CD4-positive, alpha-beta T cell treated with Interleukin-15 for 1 hour (primary cell): ENCODE results near the gene ZNF14.
"Not testable (repeated sequence)": the region's sequence is repeated elsewhere in the genome, so short reads cannot be mapped to it uniquely, and the experiment has no call there.

ENCODE experiments used
- DNase-seq: peaks from one replicate; pipeline ENCODE4 v3.0.0-alpha.2; 2020

The ZNF14 gene

DNA sequence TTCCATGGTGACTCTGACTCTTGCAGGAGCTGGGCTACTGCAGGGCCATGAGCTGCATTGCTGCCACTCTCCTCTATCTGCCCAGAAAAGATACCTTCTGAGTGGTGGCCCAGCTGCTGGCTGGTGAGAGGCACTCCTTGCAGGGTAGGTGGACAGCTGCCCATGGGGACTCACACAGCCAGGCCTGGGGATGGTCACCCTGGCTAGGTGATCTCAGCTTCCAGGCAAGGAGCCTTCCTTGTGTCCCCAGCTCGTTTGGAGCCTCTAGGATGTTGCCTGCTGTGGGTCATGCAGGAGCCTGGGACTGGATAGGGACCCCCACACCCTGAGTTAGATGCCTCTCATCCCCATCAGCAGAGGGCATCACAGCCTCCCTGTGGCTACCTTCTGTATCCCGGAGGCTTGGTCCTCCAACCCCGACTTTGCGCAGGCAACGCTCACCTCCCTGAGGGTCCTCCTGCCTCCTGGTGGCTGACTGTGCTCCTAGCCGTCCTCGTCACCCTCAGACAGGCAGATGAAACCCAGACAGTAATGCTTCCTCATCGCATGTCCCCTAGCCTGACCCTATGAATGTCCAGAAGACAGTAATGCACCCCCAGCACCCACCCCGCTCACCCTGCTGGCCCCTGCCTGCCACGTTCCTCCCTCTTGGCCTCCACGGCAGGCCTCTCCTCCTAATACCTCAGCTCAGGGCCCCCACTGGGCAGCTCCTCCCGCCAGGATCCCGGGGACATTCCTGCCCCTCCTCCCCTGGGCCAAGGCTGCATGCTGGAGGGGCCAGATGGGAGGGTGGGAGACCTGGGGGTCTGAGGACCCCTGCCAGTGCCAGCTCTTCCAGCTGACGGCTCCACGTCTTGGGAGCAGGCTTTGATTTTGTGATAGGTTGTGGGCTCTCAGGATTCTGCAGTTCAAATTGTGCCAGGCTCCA is 13.6 kb upstream of the ZNF14 start:
- no peak for DNase-seq

- DNase-seq: no peak
Observed at GRCh38 chr19:19745496-19746285, 12.8 kb upstream of the ZNF14 start.

DNA sequence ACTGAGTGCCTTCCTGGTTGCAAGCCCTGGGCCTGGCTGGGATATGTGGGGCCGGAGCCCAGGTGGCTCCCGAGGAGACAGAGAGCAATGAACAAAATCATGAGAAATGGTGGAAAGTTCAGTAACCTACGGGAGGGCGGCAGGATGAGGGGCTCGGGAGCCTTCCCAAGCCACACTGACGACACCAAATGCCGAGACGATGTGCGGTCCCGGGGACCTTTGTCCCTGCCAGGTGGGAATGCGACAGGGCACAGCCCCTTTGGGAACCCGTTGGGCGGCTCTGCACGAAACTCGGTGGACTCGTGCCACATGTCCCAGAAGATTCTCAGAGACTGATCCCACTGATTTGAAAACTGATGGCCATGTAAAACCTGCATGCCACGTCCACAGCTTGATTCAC is 11.7 kb upstream of the ZNF14 start:
- no peak for DNase-seq

GRCh38 chr19:19743921-19744320 is 11.0 kb upstream of the ZNF14 start:
- not testable (repeated sequence) for DNase-seq

DNA sequence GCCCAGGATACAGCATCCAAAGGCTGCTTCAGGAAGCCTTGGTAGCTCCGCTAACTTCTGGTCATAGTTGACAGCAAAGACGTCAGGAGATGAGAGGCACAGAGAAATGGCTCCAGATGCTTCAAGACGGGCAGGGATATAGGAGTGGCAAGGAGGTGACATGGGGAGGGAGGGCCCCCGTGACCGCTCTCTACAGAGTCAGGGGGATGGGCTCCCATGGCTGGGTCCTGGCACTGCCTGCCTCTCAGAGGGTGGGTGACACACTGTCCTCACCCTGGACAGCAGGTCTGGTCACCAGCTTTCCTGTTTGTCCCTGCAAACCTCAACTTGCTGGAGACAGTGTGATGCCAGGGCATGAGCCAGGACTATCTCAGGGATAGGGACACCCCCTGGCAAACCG is 10.3 kb upstream of the ZNF14 start:
- DNase-seq: no peak

- DNase-seq: no peak
Observed at GRCh38 chr19:19742773-19743172, 9.9 kb upstream of the ZNF14 start.

DNA sequence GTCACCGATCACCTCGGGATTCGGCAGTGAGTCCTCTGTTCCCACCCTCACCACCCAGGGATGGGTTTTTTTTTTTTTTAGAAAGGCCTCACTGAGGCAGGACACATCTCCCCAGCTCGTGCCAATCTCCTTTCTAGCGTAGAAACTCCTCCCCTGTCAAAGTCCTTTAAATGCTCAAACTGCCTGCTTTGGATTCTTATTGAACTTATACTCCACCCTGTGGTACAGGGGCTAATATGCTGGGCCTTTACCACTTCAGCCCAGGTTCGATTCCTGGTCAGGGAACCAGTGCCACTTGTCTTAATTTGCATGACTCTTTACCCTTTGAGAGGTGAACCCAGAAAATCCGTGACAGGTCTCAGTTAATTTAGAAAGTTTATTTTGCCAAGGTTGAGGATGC is 8.3 kb upstream of the ZNF14 start:
- DNase-seq: no peak

- DNase-seq: no peak
Observed at GRCh38 chr19:19740755-19741154, 7.8 kb upstream of the ZNF14 start.

- no peak for DNase-seq
Observed at GRCh38 chr19:19738564-19738963, 5.7 kb upstream of the ZNF14 start.

DNA sequence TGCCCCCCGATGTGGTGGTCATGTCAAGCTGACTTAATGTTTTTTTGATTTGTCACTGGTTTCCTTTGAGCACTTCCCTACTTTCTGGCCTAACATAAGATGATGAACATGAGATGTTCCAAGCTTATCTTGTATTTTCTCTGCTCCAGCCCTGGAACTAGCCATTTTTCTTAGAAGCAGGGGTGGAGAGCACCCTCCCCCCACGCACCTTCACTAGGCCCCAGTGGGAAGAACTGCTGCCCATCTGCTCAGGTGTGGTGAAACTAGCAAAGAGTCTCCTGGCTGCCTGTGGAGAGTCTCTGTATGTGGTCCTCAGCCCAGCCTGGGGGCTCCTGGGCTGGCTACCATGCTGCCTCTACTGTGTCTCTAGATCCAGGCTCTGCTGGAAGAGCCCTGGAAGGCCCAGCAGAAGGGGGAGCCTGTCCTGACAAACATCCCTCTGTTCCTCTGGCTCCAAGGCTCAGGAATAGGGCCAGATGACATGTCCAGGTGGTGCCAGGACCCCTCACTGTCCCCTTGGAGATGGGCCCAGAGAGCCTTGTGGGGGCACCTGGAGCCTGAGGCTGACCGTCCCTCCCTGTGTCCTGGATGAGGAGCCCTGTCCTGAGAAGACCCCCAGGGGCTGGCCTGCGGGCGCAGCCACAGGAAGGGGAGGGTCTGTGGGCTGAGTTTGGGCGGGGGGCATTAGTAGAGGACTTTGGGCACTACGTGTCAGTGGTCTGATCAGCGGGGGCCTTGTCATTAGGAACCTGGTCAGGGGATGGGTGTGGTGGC is 4.8 kb upstream of the ZNF14 start:
- DNase-seq: no peak

DNA sequence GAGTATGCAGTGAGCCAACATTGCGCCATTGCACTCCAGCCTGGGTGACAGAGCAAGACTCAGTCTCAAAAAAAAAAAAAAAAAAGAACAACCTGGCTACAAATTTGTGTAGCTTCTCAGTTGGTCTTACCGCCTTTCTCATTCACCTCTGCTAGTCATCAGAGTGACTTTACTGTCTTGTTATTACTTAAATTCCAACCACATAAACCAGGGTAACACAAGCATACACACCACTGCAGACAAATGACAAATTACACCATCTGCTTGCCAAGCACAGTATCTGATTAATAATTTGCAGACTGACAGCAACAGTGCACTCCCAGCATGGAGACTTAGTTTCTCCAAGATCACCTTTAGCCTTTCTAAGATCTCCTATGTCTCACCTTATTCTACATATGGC is 11.0 kb downstream of the ZNF14 start:
- no peak for DNase-seq

- DNase-seq: no peak
Observed at GRCh38 chr19:19719798-19720197, 13.1 kb downstream of the ZNF14 start.

GRCh38 chr19:19711934-19712828 is 20.7 kb downstream of the ZNF14 start:
- no peak for DNase-seq

DNA sequence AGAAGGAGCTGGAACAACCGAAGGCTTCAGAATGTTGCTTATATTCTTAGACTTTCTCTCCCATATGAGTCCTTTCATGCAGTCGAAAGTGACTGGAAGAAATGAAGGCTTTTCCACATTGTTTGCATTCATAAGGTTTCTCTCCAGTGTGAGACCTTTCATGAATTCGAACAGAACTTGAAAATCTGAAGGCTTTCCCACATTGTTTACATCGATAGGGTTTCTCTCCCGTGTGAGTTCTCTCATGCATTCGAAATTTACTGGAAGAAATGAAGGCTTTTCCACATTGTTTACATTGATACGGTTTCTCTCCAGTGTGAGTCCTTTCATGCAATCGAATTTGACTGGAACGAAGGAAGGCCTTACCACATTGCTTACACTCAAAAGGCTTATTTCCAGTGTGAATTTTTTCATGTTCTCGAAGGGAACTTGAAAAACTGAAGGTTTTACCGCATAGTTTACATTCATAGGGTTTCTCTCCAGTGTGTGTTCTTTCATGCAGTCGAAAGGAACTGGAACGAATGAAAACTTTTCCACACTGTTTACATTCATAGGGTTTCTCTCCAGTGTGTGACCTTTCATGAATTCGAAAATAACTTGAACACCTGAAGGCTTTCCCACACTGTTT is 21.5 kb downstream of the ZNF14 start:
- DNase-seq: no peak

- DNase-seq: no peak
Observed at GRCh38 chr19:19710506-19710905, 22.4 kb downstream of the ZNF14 start.

DNA sequence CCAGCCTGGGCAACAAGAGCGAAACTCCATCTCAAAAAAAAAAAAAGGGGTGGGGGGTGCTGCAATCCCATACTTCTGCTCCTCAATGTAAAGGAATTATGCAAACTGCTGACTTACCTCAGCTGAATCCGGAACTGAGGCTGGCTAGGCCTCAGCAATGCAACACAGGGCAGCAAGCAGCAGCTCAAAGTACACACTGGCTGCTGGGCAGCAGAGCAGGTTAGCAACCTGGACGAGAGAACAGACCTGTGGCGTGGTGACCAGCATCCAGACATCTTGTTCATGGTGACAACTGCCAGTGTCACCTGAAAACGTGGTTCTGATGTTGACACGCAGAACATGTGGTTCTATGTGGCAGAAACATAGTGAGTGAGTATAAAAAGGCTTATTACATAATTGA is 28.1 kb downstream of the ZNF14 start:
- DNase-seq: no peak

DNA sequence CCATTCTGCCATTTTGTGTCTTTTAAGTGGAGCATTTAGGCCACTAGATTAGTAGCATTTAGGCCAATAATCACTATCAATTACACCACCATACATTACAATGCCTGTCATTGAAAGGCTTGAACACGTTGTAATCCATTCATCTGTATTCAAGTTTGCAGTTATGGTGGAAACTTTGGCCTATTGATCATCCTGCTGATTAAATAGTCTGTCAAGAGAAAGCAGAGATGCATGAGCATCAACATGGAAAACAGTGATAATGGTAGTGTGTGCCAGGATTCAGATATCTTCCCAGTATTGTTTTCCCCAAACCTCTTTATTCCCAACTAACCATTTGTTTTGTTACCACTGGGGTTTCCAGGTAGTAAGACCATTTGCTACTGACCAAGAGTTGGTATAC is 32.4 kb downstream of the ZNF14 start:
- not testable (repeated sequence) for DNase-seq

DNA sequence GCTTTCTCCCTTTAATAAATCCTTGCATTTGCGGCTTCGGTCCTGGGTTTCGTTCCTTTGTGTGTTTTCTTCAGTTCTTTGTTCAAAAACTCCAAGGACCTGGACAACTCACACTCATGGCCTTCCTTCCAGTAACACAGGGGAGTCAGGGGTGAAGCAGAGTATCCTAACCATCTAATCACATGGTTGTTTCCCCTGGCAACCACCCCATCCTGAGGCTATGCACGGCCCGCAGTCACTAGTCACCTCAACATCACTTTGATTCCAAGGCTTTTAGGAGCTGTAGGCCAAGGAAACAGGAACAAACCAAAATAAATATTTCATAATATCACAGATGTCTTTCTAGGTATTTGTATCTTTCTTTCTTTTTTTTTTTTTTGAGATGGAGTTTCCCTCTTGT is 35.3 kb downstream of the ZNF14 start:
- DNase-seq: no peak

DNA sequence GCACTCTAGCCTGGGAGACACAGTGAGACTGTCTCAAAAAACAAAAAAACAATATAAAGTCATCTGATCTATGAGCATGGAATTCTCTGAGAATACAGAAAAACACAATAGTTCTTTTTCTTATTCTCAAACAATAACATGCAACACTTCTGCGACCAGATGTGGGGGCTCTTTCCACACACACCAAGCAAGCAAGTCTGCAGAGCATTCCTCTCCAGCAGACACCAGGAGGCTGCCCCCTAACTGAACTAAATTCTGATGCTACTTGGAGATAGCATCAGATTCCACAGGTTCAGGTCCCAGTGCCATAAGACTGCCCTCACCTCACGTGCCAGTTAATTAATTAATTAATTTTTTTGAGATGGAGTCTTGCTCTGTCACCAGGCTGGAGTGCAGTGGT is 36.5 kb downstream of the ZNF14 start:
- DNase-seq: no peak

DNA sequence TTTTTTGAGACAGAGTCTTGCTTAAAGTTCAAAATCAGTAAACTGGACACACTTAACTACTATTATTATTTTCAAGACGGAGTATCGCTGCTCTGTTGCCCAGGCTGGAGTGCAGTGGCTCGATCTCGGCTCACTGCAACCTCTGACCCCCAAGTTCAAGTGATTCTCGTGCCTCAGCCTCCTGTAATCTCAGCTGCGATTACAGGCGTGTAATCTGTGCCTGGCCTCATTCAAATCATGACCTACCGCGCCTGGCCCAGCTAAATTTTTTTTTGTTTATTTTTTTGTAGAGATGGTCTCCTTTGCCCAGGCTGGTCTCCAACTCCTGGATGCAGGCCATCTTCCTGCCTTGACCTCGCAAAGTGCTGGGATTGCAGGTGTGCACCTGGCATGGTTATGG is 41.2 kb downstream of the ZNF14 start:
- no peak for DNase-seq

DNA sequence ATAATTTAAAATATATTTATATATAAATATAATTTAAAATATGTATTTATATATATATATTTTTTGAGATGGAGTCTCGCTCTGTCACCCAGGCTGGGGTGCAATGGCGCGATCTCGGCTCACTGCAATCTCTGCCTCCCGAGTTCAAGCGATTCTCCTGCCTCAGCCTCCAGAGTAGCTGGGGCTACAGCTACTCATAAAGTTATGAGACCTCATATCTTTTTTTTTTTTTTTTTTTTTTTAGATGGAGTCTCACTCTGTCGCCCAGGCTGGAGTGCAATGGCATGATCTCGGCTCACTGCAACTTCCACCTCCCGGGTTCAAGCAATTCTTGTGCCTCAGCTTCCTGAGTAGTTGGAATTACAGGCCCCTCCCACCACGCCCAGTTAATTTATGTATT is 43.9 kb downstream of the ZNF14 start:
- not testable (repeated sequence) for DNase-seq

DNA sequence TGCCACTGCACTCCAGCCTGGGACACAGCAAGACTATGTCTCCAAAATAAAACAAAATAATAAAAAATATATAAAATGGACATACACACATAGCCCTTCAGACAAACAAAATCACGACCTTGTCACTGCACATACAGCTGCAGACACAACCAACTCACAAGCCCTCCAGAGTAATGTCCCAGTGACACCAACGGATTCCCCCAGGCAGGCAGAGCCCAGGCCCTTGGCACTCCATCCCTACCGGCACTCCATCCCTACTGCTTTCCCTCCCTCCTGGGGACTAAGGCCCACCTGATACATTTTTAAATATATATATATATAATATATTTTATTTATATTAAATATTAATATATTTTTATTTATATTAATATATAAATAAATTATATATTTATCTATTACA is 45.8 kb downstream of the ZNF14 start:
- DNase-seq: no peak
